Measurements from ENCODE around the gene SRPRA. TPM values are rescaled to one million over a fixed set of nuclear protein-coding genes. Genes with fewer than 3 reads are reported as not detected.

SRPRA gene
- total and polyA plus RNA-seq, 4 donors: 33.4 to 84.0 (median 62.6) TPM

- H3K27me3 ChIP-seq (ENCODE audit: control insufficient read depth, insufficient read depth, low read length): no peaks in the 10 kb centered on the region
- H3K4me1 ChIP-seq (ENCODE audit: control insufficient read depth, insufficient read depth, low read length): no peaks in the 10 kb centered on the region
- WGBS (ENCODE audit: insufficient coverage): no CpG with 5 or more reads among the region's 1 CpG
- DNase-seq (ENCODE audit: low read depth in 4 of 6, low spot score in 6 of 6): no peak
- no peak overlapping the region for H3K27ac ChIP-seq (ENCODE audit: low read depth, low read length)
- H3K36me3 ChIP-seq (ENCODE audit: control insufficient read depth, insufficient read depth, low read length): no peaks in the 10 kb centered on the region
- H3K4me3 ChIP-seq (ENCODE audit: low read depth, low read length): no peak overlapping the region
- no peaks in the 10 kb centered on the region for H3K9me3 ChIP-seq (ENCODE audit: control insufficient read depth, insufficient read depth, low read length)
These were observed 51.2 kb downstream of the SRPRA start for GRCh38 chr11:126217491-126217890.

GRCh38 chr11:126216526-126217305, 52.0 kb downstream of the SRPRA start:
- no peaks in the 10 kb centered on the region for H3K27me3 ChIP-seq (ENCODE audit: control insufficient read depth, insufficient read depth, low read length)
- H3K4me3 ChIP-seq (ENCODE audit: low read depth, low read length): no peak overlapping the region
- no peaks in the 10 kb centered on the region for H3K36me3 ChIP-seq (ENCODE audit: control insufficient read depth, insufficient read depth, low read length)
- no peak overlapping the region for H3K27ac ChIP-seq (ENCODE audit: low read depth, low read length)
- 91% methylated on average over 2 of the region's 6 CpGs for WGBS (ENCODE audit: insufficient coverage)
- H3K9me3 ChIP-seq (ENCODE audit: control insufficient read depth, insufficient read depth, low read length): no peaks in the 10 kb centered on the region
- no peak for DNase-seq (ENCODE audit: low read depth in 4 of 6, low spot score in 6 of 6)
- peaks cover 3% of the 10 kb centered on the region for H3K4me1 ChIP-seq (ENCODE audit: control insufficient read depth, insufficient read depth, low read length)

GRCh38 chr11:126214841-126215240, 53.9 kb downstream of the SRPRA start:
- Histone ChIP-seq H3K27ac (ENCODE audit: low read depth, low read length) (no peak overlapping the region), H3K36me3 (ENCODE audit: control insufficient read depth, insufficient read depth, low read length) (no peaks in the 10 kb centered on the region), H3K9me3 (ENCODE audit: control insufficient read depth, insufficient read depth, low read length) (no peaks in the 10 kb centered on the region), H3K4me3 (ENCODE audit: low read depth, low read length) (no peak overlapping the region), H3K4me1 (ENCODE audit: control insufficient read depth, insufficient read depth, low read length) (peaks cover 9% of the 10 kb centered on the region), H3K27me3 (ENCODE audit: control insufficient read depth, insufficient read depth, low read length) (no peaks in the 10 kb centered on the region)
- 70% methylated on average over 2 of the region's 6 CpGs for WGBS (ENCODE audit: insufficient coverage)
- DNase-seq (ENCODE audit: low read depth in 4 of 6, low spot score in 6 of 6): no peak

GRCh38 chr11:126214441-126214840, 54.3 kb downstream of the SRPRA start:
- no peaks in the 10 kb centered on the region for H3K9me3 ChIP-seq (ENCODE audit: control insufficient read depth, insufficient read depth, low read length)
- H3K4me3 ChIP-seq (ENCODE audit: low read depth, low read length): no peak overlapping the region
- no CpG with 5 or more reads among the region's 2 CpGs for WGBS (ENCODE audit: insufficient coverage)
- DNase-seq (ENCODE audit: low read depth in 4 of 6, low spot score in 6 of 6): no peak
- peaks cover 3% of the 10 kb centered on the region for H3K36me3 ChIP-seq (ENCODE audit: control insufficient read depth, insufficient read depth, low read length)
- H3K27ac ChIP-seq (ENCODE audit: low read depth, low read length): no peak overlapping the region
- no peaks in the 10 kb centered on the region for H3K27me3 ChIP-seq (ENCODE audit: control insufficient read depth, insufficient read depth, low read length)
- H3K4me1 ChIP-seq (ENCODE audit: control insufficient read depth, insufficient read depth, low read length): peaks cover 9% of the 10 kb centered on the region

Small RNAs within 50 kb of the gene (small RNA-seq; reads per million reads assigned to genes)
- gene RN7SL351P (ENCODE audit: low replicate concordance) (not detected), gene RNU4-86P (ENCODE audit: low replicate concordance) (not detected)

Other genes starting within 250 kb of the SRPRA start
- 10 to 100 TPM; 33.0 to 34.7 TPM for gene CDON, start 206.0 kb downstream of the SRPRA start, total RNA-seq
- gene CDON, start 206.0 kb downstream of the SRPRA start, polyA plus RNA-seq (ENCODE audit: insufficient read length in 2 of 2): 1 to 10 TPM; 7.4 to 9.8 TPM
- 10 to 100 TPM; 19.6 to 22.5 TPM for gene RPUSD4, start 57.2 kb downstream of the SRPRA start, total RNA-seq
- gene RPUSD4, start 57.2 kb downstream of the SRPRA start, polyA plus RNA-seq (ENCODE audit: insufficient read length in 2 of 2): 10 to 100 TPM; 26.4 to 34.0 TPM
- 10 to 100 TPM; 25.8 to 40.4 TPM for gene FAM118B, start 57.1 kb downstream of the SRPRA start, total RNA-seq
- gene FAM118B, start 57.1 kb downstream of the SRPRA start, polyA plus RNA-seq (ENCODE audit: insufficient read length in 2 of 2): 10 to 100 TPM; 33.0 to 34.3 TPM
- 10 to 100 TPM; 17.6 to 28.8 TPM for gene FOXRED1, start 259 bp upstream of the SRPRA start, total RNA-seq
- 10 to 100 TPM; 34.9 to 79.5 TPM for gene FOXRED1, start 259 bp upstream of the SRPRA start, polyA plus RNA-seq (ENCODE audit: insufficient read length in 2 of 2)
- gene TIRAP, start 14.2 kb upstream of the SRPRA start, total RNA-seq: 1 to 10 TPM; 4.2 to 6.4 TPM
- 10 to 100 TPM in 1 of 2 donors, 1 to 10 TPM in 1; 9.9 to 17.3 TPM for gene TIRAP, start 14.2 kb upstream of the SRPRA start, polyA plus RNA-seq (ENCODE audit: insufficient read length in 2 of 2)
- gene DCPS, start 35.2 kb upstream of the SRPRA start, total RNA-seq: 10 to 100 TPM in 1 of 2 donors, 1 to 10 TPM in 1; 5.1 to 12.0 TPM
- gene DCPS, start 35.2 kb upstream of the SRPRA start, polyA plus RNA-seq (ENCODE audit: insufficient read length in 2 of 2): 10 to 100 TPM; 13.4 to 17.6 TPM
- gene ST3GAL4, start 86.8 kb upstream of the SRPRA start, total RNA-seq: 10 to 100 TPM; 20.7 to 48.2 TPM
- 10 to 100 TPM; 22.2 to 33.5 TPM for gene ST3GAL4, start 86.8 kb upstream of the SRPRA start, polyA plus RNA-seq (ENCODE audit: insufficient read length in 2 of 2)

Data from spinal cord (tissue), 10 donors.